Tibial nerve (tissue), 4 donors: Measurements from ENCODE around the gene RNF182.

Source experiments
- EP300 ChIP-seq, 2 donors: sonication (generic); formaldehyde crosslinking; IDR thresholded peaks; one replicate each; pipeline ENCODE4 v1.6.1; 2017; ENCODE audit warnings: antibody characterized with exemption in 2 of 2, mild to moderate bottlenecking in 1 of 2
- POLR2A ChIP-seq, 2 donors: fragments of 450-650 bp; IDR thresholded peaks; one replicate each; pipeline ENCODE4 v1.6.1; 2017; ENCODE audit warnings: antibody characterized with exemption in 2 of 2, mild to moderate bottlenecking in 2 of 2, moderate library complexity in 2 of 2
- TF ChIP-seq, protein P1 (sequence below), 5 experiments: fragments of 200-600 bp in 3 of 5; fragments of 450-650 bp in 2 of 5; sonication (generic) in 3 of 5; IDR thresholded peaks; one replicate each; pipeline ENCODE4 v1.5.1; 2016 to 2019; ENCODE audit warnings: antibody characterized with exemption in 5 of 5, mild to moderate bottlenecking in 3 of 5, moderate library complexity in 2 of 5

DNA sequence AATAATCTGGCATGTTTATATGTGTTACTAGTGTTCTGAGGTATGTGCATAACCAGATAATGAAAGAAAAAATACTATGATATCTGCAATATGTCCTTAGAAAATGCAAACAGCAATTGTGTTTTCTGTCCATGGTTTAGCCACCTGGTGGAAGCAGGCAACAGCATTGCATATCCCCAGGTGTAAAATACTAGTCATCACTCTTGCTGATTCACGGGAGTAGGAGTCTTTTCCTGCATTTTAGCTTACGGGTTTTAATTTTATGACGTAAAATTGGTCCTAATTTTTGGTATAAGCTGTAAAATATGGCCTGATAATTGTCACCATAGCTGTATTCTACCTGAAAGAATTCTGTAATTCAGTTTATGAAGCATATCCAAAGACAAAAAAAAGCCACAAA is 2.5 kb downstream of the RNF182 start:
- TF ChIP-seq, protein P1, sequence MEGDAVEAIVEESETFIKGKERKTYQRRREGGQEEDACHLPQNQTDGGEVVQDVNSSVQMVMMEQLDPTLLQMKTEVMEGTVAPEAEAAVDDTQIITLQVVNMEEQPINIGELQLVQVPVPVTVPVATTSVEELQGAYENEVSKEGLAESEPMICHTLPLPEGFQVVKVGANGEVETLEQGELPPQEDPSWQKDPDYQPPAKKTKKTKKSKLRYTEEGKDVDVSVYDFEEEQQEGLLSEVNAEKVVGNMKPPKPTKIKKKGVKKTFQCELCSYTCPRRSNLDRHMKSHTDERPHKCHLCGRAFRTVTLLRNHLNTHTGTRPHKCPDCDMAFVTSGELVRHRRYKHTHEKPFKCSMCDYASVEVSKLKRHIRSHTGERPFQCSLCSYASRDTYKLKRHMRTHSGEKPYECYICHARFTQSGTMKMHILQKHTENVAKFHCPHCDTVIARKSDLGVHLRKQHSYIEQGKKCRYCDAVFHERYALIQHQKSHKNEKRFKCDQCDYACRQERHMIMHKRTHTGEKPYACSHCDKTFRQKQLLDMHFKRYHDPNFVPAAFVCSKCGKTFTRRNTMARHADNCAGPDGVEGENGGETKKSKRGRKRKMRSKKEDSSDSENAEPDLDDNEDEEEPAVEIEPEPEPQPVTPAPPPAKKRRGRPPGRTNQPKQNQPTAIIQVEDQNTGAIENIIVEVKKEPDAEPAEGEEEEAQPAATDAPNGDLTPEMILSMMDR (IDR thresholded peaks at IDR 0.05) = no peak
- TF ChIP-seq POLR2A (IDR thresholded peaks at IDR 0.05) (no peak), EP300 (IDR thresholded peaks at IDR 0.05) (no peak)
